K562 (cell line): ENCODE results near the gene CHD6. TPM values are rescaled to one million over a fixed set of nuclear protein-coding genes. Genes with fewer than 3 reads are reported as not detected.

Experiments used
- ELK1 ChIP-seq: sonication (generic); formaldehyde crosslinking; IDR thresholded peaks from 2 replicates; pipeline ENCODE4 v1.8.1; 2022; ENCODE audit warnings: missing genetic modification reagents
- REST ChIP-seq, 2 experiments: fragments of 450-650 bp; formaldehyde crosslinking in 1 of 2; IDR thresholded peaks; 2 replicates each; pipeline versions ENCODE4 v1.4.0 to v1.6.1; 2014 to 2020; ENCODE audit warnings: mild to moderate bottlenecking in 2 of 2, borderline replicate concordance in 1 of 2, low read depth in 1 of 2
- ZNF57 ChIP-seq: fragments of 450-650 bp; formaldehyde crosslinking; IDR thresholded peaks from 2 replicates; pipeline ENCODE4 v1.4.0; 2020; ENCODE audit warnings: mild to moderate bottlenecking, moderate library complexity
- polyA plus RNA-seq, 8 experiments: library from polyadenylated mRNA; depleted of rRNA in 4 of 8; stranded (reverse) in 5 of 8; unstranded in 3 of 8; fragments of >200 nt; fragmentation: Nextera tagmentation in 2 of 8; fragmentation: Illumina TruSeq in 1 of 8; extraction: Ambion mirVana in 2 of 8; extraction: Trizol in 1 of 8; gene quantifications; 2 replicates each; pipeline versions ENCODE4 v1.2.1 to v1.2.3, GENCODE V29; 2011 to 2014; ENCODE audit warnings: inconsistent platforms in 1 of 8, missing spikeins in 1 of 8
- total RNA-seq, 7 experiments: library from RNA; depleted of rRNA in 6 of 7; stranded (reverse); fragments of >200 nt in 6 of 7; fragmentation: Illumina TruSeq in 2 of 7; extraction: Trizol in 2 of 7; gene quantifications; 2 replicates each; pipeline versions ENCODE4 v1.2.1 to v1.2.3, GENCODE V29; 2011 to 2021; ENCODE audit warnings: low replicate concordance in 1 of 7

CHD6 gene
- total and polyA plus RNA-seq, 9 of the 15 experiments (the other 6 are each of a cell fraction or from before 2014, with no cell fraction given): 3.9 to 24.2 (median 12.8) TPM

- TF ChIP-seq REST (IDR thresholded peaks at IDR 0.05; ENCODE audit: borderline replicate concordance) (no peak), REST (CRISPR knock-in tag; IDR thresholded peaks at IDR 0.05; ENCODE audit: low read depth) (no peak), ZNF57 (CRISPR knock-in tag) (no peak), ELK1 (no peak)
Measured at GRCh38 chr20:41499961-41500725, 118.0 kb downstream of the CHD6 start (continued).
